Suppressor macrophage treated with lipopolysaccharide for 1 hour (primary cell): ENCODE results near the gene TMEM63B.
"Not testable (repeated sequence)": the region's sequence is repeated elsewhere in the genome, so short reads cannot be mapped to it uniquely, and the experiment has no call there.

Experiments
- DNase-seq, 3 donors: peaks; one replicate each; pipeline ENCODE4 v3.0.0-alpha.2; 2020 to 2022

TMEM63B gene

GRCh38 chr6:44117397-44118128 is 9.8 kb upstream of the TMEM63B start:
- no peak for DNase-seq

DNA sequence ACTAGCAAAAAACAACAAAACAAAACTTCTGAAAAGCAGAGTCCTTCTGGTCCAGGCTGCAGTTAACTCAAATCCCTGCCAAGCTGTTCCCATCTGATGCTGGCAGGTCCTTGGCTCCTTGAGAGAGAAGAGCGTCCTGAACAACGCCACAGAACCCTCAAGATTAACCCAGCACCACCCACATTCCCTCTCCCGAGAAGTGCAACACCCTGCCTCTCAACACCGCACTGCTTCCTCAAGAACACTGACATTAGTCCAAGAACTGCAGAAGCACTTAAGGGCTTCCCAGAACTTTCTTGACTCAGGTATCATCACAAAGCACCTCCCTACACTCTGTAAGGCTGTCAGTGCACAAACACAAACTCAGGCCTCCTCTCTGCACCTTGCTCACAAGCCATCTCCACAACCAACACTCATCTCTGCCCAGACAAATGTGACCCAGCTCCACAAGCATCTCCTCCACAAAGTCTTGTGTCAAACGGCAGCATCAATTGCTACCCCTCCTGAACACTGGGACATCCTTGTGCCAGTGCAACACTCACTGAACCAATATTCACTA is 7.6 kb upstream of the TMEM63B start:
- DNase-seq, result peak in 1 of 3 donors; percentile 29

GRCh38 chr6:44120692-44121443 is 6.5 kb upstream of the TMEM63B start:
- DNase-seq, result peak; percentile 15 to 33 (median 29)

DNA sequence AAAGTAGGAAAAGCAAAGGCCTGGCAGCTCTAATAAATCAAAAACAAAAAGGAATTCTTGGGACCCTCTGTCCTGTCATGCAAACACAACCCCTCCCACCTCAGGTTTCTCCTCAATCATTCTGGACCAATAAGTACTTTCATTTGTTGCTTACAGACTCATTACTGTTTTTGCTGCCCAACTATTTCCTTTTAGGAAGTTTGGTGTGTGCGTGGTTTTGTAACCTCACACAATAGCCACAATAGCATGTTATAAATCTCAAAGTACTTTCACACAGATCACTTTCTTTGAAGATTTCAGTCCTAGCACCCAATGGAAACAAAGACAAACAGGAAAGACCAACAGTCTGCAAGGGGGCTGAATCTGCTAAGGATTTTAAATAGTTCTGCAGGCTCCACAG is 4.6 kb upstream of the TMEM63B start:
- DNase-seq, result peak; percentile 16 to 47 (median 34)

GRCh38 chr6:44123544-44123943 is 3.8 kb upstream of the TMEM63B start:
- DNase-seq, result no peak

DNA sequence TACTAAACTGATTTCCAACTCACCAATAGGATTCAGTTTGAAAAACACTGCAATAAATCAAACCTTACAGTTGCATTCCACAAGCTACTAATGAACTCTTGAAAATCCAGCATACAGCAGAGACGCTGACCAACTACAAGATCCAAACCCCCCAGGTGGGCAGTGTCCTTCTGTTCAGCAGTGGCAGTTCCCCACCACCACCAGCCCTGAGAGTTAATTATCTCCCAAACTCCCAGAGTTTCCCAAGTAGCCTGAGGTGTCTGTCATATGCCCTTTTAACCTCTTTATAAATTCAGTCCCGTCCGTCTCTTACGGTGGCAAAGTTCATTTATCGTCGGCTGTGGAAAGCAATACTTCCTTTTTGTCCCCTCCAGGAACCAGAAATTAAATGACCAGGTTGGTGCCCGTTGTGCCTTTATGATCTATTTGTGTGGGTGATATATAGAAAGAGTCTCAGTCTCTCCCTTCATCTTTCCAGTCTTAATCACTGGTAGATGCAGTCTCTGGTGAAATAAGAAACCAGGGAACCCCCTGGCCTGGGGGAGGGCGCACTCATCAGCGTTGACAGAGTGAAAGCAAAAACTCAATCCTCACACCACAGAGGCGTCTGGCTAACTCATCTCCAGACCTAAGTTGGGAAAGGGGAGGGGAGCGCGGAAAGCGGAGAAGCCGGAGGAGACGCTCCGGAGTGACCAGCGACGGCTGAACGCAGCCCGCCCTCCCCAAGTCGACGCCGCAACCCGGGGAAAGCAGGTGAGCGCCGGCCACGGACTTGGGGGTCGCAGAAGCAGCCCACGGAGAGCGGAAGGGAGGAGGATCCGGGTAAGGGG is 819 bp upstream of the TMEM63B start:
- DNase-seq, result peak; percentile 94 to 97 (median 95)

GRCh38 chr6:44128020-44128917 is 915 bp downstream of the TMEM63B start:
- peak; percentile 53 to 75 (median 59) for DNase-seq

DNA sequence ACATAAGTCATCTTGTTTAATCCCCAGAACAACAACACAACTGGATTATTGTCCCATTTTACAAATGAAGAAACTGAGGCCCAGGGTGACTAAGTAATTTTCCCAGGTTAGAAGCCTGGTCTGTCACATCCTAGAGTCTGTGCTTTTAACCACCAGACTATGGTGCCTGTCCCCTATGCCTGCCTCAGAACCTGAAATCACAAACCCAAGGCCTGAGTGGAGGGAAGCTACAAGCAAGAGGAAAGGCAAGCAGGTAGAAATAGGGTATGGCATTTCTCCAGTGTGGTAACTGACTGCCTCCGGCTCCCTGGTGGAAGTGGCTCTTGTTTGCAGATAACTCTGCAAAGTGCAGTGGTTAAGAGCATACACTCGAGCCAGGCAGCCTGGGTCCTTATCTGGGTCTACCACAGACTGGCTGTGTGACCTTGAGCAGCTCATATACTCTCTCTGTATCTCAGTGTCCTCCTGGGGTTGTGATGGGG is 2.5 kb downstream of the TMEM63B start:
- no peak for DNase-seq

- no peak for DNase-seq
These were observed 4.5 kb downstream of the TMEM63B start for GRCh38 chr6:44131892-44132291.

- no peak for DNase-seq
These were observed 5.1 kb downstream of the TMEM63B start for GRCh38 chr6:44132476-44132875.

GRCh38 chr6:44133003-44133931 is 5.9 kb downstream of the TMEM63B start:
- no peak for DNase-seq

GRCh38 chr6:44133981-44134711 is 6.8 kb downstream of the TMEM63B start:
- no peak for DNase-seq

DNA sequence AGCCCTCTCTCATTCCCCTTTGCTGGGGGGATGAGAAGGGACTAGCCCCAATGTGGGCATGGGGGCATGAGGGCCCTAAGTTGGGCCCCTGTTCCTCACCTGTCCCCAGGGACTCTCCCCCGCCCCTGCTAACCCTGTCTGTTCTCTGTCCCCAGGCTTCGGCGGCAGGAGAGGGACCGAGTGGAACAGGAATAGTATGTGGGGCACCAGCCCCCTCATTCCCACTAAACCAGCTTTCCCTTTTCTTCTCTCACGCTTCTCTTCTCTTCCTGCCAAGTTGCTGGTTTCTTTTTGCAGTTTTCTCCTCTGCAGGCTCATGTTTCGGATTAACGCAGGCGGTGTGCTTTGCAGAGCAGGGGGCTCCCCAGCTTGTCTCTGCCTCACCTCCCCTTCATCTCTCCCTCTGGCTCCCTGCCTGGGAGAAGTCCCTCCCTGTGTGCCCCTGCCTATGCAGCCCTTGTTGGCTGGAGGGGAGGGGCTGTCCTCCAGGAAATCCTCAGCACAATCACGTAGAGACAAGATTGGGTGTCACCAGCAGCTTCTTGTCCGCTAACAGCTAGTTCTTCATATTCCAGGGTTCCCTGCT is 7.9 kb downstream of the TMEM63B start:
- no peak for DNase-seq

DNA sequence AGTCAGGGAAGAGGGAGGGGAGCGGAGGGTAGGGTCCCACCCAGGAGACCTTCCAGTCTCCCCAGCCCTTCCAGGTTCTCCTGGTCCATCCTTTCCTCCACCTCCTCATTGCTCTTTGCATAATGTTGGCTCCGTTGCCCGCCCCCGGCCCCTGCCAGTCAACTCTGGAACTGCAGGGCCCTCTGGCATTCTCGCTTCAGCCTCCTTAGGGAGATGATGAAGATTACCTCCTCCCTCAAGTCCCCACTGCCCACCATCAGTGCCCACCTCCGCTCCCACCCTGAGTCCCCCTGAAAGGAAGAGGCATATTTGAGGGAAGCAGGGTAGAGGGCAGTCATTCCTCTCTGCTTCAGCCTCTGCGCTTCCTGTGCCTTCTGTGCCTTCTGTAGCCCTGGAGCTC is 8.5 kb downstream of the TMEM63B start:
- no peak for DNase-seq

DNA sequence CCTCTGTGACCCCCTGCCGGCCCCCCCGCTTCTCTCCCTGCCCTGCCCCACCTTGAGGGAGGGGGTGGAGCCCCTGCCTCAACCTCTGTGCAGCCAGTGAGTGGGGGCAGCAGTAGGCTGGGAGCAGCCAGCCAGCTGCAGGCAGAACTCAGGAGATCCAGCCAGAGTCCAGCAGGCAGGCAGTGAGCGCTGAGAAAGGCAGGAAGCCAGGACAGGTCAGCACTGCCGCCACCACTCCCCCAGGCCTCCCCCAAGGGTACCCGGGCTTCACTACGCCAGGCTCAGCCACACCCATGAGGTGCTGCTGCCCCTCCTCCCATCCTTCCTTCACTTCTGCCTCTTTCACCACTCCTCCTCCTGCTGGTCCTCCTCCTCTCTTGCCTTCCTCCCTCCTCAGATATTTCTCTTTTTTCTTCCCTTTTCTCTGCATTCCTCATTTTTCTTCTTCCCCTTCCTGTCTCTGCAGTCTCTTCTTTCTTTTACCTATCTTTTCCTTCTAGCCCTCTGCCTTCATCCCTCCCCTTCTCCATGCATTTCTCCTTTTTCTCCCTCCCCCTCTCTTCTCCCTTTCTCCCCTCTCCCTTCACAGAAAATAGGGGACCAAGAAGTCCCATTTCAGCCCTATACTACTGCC is 11.5 kb downstream of the TMEM63B start:
- no peak for DNase-seq

DNA sequence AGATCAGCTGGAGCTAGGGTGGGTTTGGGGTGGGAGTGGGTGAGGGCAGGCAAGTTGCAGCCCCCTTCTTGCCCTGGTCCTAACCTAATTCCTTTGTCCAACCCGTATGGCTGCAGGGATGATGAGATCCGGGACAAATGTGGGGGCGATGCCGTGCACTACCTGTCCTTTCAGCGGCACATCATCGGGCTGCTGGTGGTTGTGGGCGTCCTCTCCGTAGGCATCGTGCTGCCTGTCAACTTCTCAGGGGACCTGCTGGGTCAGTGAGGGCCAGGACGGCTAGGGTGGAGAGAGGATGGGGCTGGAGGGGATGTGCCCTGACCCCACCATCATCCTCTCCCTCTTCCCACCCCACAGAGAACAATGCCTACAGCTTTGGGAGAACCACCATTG is 12.0 kb downstream of the TMEM63B start:
- no peak for DNase-seq

GRCh38 chr6:44142835-44143234 is 15.5 kb downstream of the TMEM63B start:
- DNase-seq, result no peak

GRCh38 chr6:44143731-44144130 is 16.4 kb downstream of the TMEM63B start:
- no peak for DNase-seq

- not testable (repeated sequence) for DNase-seq
These were observed 17.2 kb downstream of the TMEM63B start for GRCh38 chr6:44144536-44144935.
